Thyroid gland (tissue), 4 donors: Measurements from ENCODE around the gene BCR.

Source experiments
- CTCF ChIP-seq, 6 experiments: fragments of 200-600 bp in 3 of 6; fragments of 450-650 bp in 3 of 6; sonication (generic) in 3 of 6; IDR thresholded peaks; one replicate each; pipeline ENCODE4 v1.5.1; 2016 to 2019; ENCODE audit warnings: antibody characterized with exemption in 6 of 6, mild to moderate bottlenecking in 2 of 6, inconsistent platforms in 1 of 6, moderate library complexity in 1 of 6
- POLR2A ChIP-seq, 2 donors: fragments of 450-650 bp; IDR thresholded peaks; one replicate each; pipeline ENCODE4 v1.6.1; 2017; ENCODE audit warnings: antibody characterized with exemption in 2 of 2, mild to moderate bottlenecking in 2 of 2, moderate library complexity in 1 of 2

- TF ChIP-seq CTCF (IDR thresholded peaks at IDR 0.05) (no peak), POLR2A (IDR thresholded peaks at IDR 0.05) (no peak)
These were observed 111.6 kb downstream of the BCR start for GRCh38 chr22:23291806-23292452.
